Transverse colon (tissue), 4 donors: ENCODE results near the gene ANKUB1.

Experiments
- EP300 ChIP-seq: sonication (generic); formaldehyde crosslinking; IDR thresholded peaks from one replicate; pipeline ENCODE4 v1.6.1; 2017; ENCODE audit warnings: antibody characterized with exemption, low read depth
- POLR2A ChIP-seq: fragments of 450-650 bp; IDR thresholded peaks from one replicate; pipeline ENCODE4 v1.6.1; 2016; ENCODE audit warnings: antibody characterized with exemption, mild to moderate bottlenecking, moderate library complexity
- POLR2AphosphoS5 ChIP-seq, 3 donors: sonication (generic); formaldehyde crosslinking; IDR thresholded peaks; one replicate each; pipeline ENCODE4 v1.6.1; 2016; ENCODE audit warnings: antibody characterized with exemption in 3 of 3
- TF ChIP-seq, protein P1 (sequence below), 5 experiments: fragments of 200-600 bp in 3 of 5; fragments of 450-650 bp in 2 of 5; sonication (generic) in 3 of 5; IDR thresholded peaks; 1 replicate in 2 of 5; 2 replicates in 3 of 5; pipeline ENCODE4 v1.5.1; 2016 to 2017; ENCODE audit warnings: antibody characterized with exemption in 5 of 5, inconsistent platforms in 3 of 5, mild to moderate bottlenecking in 2 of 5, moderate library complexity in 1 of 5

- TF ChIP-seq, protein P1, sequence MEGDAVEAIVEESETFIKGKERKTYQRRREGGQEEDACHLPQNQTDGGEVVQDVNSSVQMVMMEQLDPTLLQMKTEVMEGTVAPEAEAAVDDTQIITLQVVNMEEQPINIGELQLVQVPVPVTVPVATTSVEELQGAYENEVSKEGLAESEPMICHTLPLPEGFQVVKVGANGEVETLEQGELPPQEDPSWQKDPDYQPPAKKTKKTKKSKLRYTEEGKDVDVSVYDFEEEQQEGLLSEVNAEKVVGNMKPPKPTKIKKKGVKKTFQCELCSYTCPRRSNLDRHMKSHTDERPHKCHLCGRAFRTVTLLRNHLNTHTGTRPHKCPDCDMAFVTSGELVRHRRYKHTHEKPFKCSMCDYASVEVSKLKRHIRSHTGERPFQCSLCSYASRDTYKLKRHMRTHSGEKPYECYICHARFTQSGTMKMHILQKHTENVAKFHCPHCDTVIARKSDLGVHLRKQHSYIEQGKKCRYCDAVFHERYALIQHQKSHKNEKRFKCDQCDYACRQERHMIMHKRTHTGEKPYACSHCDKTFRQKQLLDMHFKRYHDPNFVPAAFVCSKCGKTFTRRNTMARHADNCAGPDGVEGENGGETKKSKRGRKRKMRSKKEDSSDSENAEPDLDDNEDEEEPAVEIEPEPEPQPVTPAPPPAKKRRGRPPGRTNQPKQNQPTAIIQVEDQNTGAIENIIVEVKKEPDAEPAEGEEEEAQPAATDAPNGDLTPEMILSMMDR (IDR thresholded peaks at IDR 0.05) = no peak
- TF ChIP-seq POLR2A (no peak), EP300 (no peak), POLR2AphosphoS5 (IDR thresholded peaks at IDR 0.05) (no peak)
Measured at GRCh38 chr3:149716984-149717383, 75.4 kb downstream of the ANKUB1 start.
